ENCODE data around the gene REX1BD.
"Not testable (repeated sequence)": the region's sequence is repeated elsewhere in the genome, so short reads cannot be mapped to it uniquely, and the experiment has no call there.

REX1BD gene

GRCh38 chr19:18588611-18589379, at the start of gene REX1BD:
Gene REX1BD (plus strand): TSS chr19:18588798. CDS start chr19:18588802, 4 bp downstream.
- peak; percentile 60 to 79 for DNase-seq

- DNase-seq: no peak
Observed at GRCh38 chr19:18539372-18539771, 49.2 kb upstream of the REX1BD start.

GRCh38 chr19:18540200-18540599, 48.4 kb upstream of the REX1BD start:
- DNase-seq: not testable (repeated sequence)

- DNase-seq: no peak
Observed at GRCh38 chr19:18541258-18541991, 47.2 kb upstream of the REX1BD start.

GRCh38 chr19:18541992-18542940, 46.3 kb upstream of the REX1BD start:
- DNase-seq: no peak

- DNase-seq: peak; percentile 89
Observed at GRCh38 chr19:18542941-18543813, 45.4 kb upstream of the REX1BD start, which contains the start of gene FKBP8. Gene FKBP8 (minus strand): TSS chr19:18543573. CDS start chr19:18541970, 1,603 bp downstream.

- no peak for DNase-seq
Observed at GRCh38 chr19:18543814-18544475, 44.7 kb upstream of the REX1BD start.

GRCh38 chr19:18551631-18552030, 37.0 kb upstream of the REX1BD start:
- DNase-seq: no peak

GRCh38 chr19:18557411-18558201, 31.0 kb upstream of the REX1BD start, which contains the start of gene KXD1:
Gene KXD1 (plus strand): TSS chr19:18557870. CDS start chr19:18562057, 4,187 bp downstream.
- DNase-seq: peak; percentile 92 to 96

- DNase-seq: no peak
Observed at GRCh38 chr19:18558202-18558555, 30.4 kb upstream of the REX1BD start.

- no peak for DNase-seq
Observed at GRCh38 chr19:18558604-18559003, 30.0 kb upstream of the REX1BD start.

- DNase-seq: no peak
Observed at GRCh38 chr19:18559685-18560084, 28.9 kb upstream of the REX1BD start.

- DNase-seq: no peak
Observed at GRCh38 chr19:18562086-18562485, 26.5 kb upstream of the REX1BD start.

- DNase-seq: no peak
Observed at GRCh38 chr19:18566953-18567352, 21.6 kb upstream of the REX1BD start.

- DNase-seq: no peak
Observed at GRCh38 chr19:18568367-18568766, 20.2 kb upstream of the REX1BD start.

GRCh38 chr19:18571564-18572344, 16.8 kb upstream of the REX1BD start, which contains the start of gene UBA52:
Gene UBA52 (plus strand): TSS chr19:18571857. CDS start chr19:18573301, 1,444 bp downstream.
- peak; percentile 91 to 92 for DNase-seq

- no peak for DNase-seq
Observed at GRCh38 chr19:18574691-18575291, 13.8 kb upstream of the REX1BD start.

- DNase-seq: no peak
Observed at GRCh38 chr19:18576383-18576782, 12.2 kb upstream of the REX1BD start.

- no peak for DNase-seq
Observed at GRCh38 chr19:18577365-18577914, 11.2 kb upstream of the REX1BD start.
